GM18519 (cell line): Measurements from ENCODE around the gene SASH1.
A peak's percentile ranks its signal among the peaks of the same experiment; 100 is the strongest.

ENCODE experiments used
- ATAC-seq: cut with Tn5 transposase; IDR thresholded peaks from one replicate; pipeline ENCODE4 v1.9.1; 2021; ENCODE audit warnings: mild to moderate bottlenecking, moderate library complexity; ENCODE audit not compliant: unreplicated experiment, low FRiP score

Gene SASH1

GRCh38 chr6:148533309-148534107 is 190.9 kb downstream of the SASH1 start:
- no peak for ATAC-seq

GRCh38 chr6:148534871-148535270 is 192.2 kb downstream of the SASH1 start:
- no peak for ATAC-seq

- ATAC-seq: no peak
Observed at GRCh38 chr6:148535381-148535780, 192.7 kb downstream of the SASH1 start.

- no peak for ATAC-seq
Observed at GRCh38 chr6:148535976-148536375, 193.3 kb downstream of the SASH1 start.

GRCh38 chr6:148538261-148539190 is 195.9 kb downstream of the SASH1 start:
- no peak for ATAC-seq

- no peak for ATAC-seq
Observed at GRCh38 chr6:148543540-148543939, 200.9 kb downstream of the SASH1 start.

- ATAC-seq: no peak
Observed at GRCh38 chr6:148544421-148544820, 201.8 kb downstream of the SASH1 start.

- no peak for ATAC-seq
Observed at GRCh38 chr6:148545901-148546300, 203.3 kb downstream of the SASH1 start.

GRCh38 chr6:148547110-148547509 is 204.5 kb downstream of the SASH1 start:
- no peak for ATAC-seq

GRCh38 chr6:148548065-148548748 is 205.6 kb downstream of the SASH1 start:
- no peak for ATAC-seq

- ATAC-seq: no peak
Observed at GRCh38 chr6:148548749-148549140, 206.1 kb downstream of the SASH1 start.

GRCh38 chr6:148550569-148550968 is 207.9 kb downstream of the SASH1 start:
- no peak for ATAC-seq

GRCh38 chr6:148551226-148551625 is 208.6 kb downstream of the SASH1 start:
- no peak for ATAC-seq

GRCh38 chr6:148556410-148556809 is 213.8 kb downstream of the SASH1 start:
- ATAC-seq: no peak

GRCh38 chr6:148557796-148558321 is 215.2 kb downstream of the SASH1 start:
- ATAC-seq: no peak

- peak; percentile 76 for ATAC-seq
Observed at GRCh38 chr6:148559848-148560433, 217.3 kb downstream of the SASH1 start.

- no peak for ATAC-seq
Observed at GRCh38 chr6:148561629-148562028, 219.0 kb downstream of the SASH1 start.

GRCh38 chr6:148563066-148563465 is 220.4 kb downstream of the SASH1 start:
- ATAC-seq: no peak

GRCh38 chr6:148564494-148565035 is 221.9 kb downstream of the SASH1 start:
- no peak for ATAC-seq

- no peak for ATAC-seq
Observed at GRCh38 chr6:148565321-148565926, 222.8 kb downstream of the SASH1 start.
